GM23338 (cell line): ENCODE results near the gene LMAN2L. TPM values are rescaled to one million over a fixed set of nuclear protein-coding genes. Genes with fewer than 3 reads are reported as not detected.

ENCODE experiments used
- ATAC-seq: fragments of 200-7000 bp; cut with Tn5 transposase; 3 replicates; pipeline ENCODE4 v1.9.1; 2020
- DNase-seq: peaks from one replicate; pipeline ENCODE4 v3.0.0-alpha.2; 2015; ENCODE audit warnings: low spot score
- H2AFZ ChIP-seq: fragments of 200-600 bp; sonication (generic); 2 replicates; pipeline ENCODE4 v1.8.0; 2016; ENCODE audit warnings: antibody characterized with exemption, mild to moderate bottlenecking, moderate library complexity
- H3F3A ChIP-seq: fragments of 200-600 bp; sonication (generic); replicated peaks from 2 replicates; pipeline ENCODE4 v1.8.0; 2017; ENCODE audit warnings: antibody characterized with exemption, mixed run types, low read depth
- H3K27ac ChIP-seq: fragments of 200-600 bp; sonication (generic); 2 replicates; pipeline ENCODE4 v1.6.1; 2016; ENCODE audit warnings: low read depth
- H3K27me3 ChIP-seq: fragments of 200-600 bp; sonication (generic); 2 replicates; pipeline ENCODE4 v1.8.0; 2016; ENCODE audit warnings: mild to moderate bottlenecking, mixed run types, moderate library complexity; ENCODE audit not compliant: insufficient read depth
- H3K36me3 ChIP-seq: fragments of 200-600 bp; sonication (generic); 2 replicates; pipeline ENCODE4 v1.8.0; 2016; ENCODE audit warnings: mild to moderate bottlenecking; ENCODE audit not compliant: insufficient read depth
- H3K4me1 ChIP-seq: fragments of 200-600 bp; sonication (generic); 2 replicates; pipeline ENCODE4 v1.8.0; 2016; ENCODE audit warnings: mild to moderate bottlenecking, moderate library complexity; ENCODE audit not compliant: insufficient read depth
- H3K4me2 ChIP-seq: fragments of 200-600 bp; sonication (generic); 2 replicates; pipeline ENCODE4 v1.7.1; 2017; ENCODE audit warnings: mixed run types
- H3K4me3 ChIP-seq: fragments of 200-600 bp; sonication (generic); 2 replicates; pipeline ENCODE4 v1.6.1; 2016; ENCODE audit warnings: mixed run types
- H3K79me2 ChIP-seq: fragments of 200-600 bp; sonication (generic); replicated peaks from 2 replicates; pipeline ENCODE4 v1.8.0; 2017; ENCODE audit warnings: mild to moderate bottlenecking; ENCODE audit not compliant: insufficient read depth
- H3K9me2 ChIP-seq: fragments of 200-600 bp; sonication (generic); 2 replicates; pipeline ENCODE4 v1.8.0; 2017; ENCODE audit not compliant: insufficient read depth
- H4K20me1 ChIP-seq: fragments of 200-600 bp; sonication (generic); replicated peaks from 2 replicates; pipeline ENCODE4 v1.8.0; 2017; ENCODE audit warnings: mild to moderate bottlenecking; ENCODE audit not compliant: insufficient read depth
- H3K27ac Mint-ChIP-seq: 2 replicates; pipeline ENCODE4 v1.8.0; 2020; ENCODE audit warnings: inconsistent platforms, mild to moderate bottlenecking, moderate library complexity, mixed read lengths
- H3K27me3 Mint-ChIP-seq: 3 replicates; pipeline ENCODE4 v1.8.0; 2022; ENCODE audit warnings: low read depth, mild to moderate bottlenecking, moderate library complexity, mixed read lengths, inconsistent platforms; ENCODE audit not compliant: insufficient read depth, poor library complexity
- H3K36me3 Mint-ChIP-seq: 3 replicates; pipeline ENCODE4 v1.8.0; 2021; ENCODE audit warnings: low read depth, mild to moderate bottlenecking, inconsistent platforms, moderate library complexity, mixed read lengths
- H3K4me1 Mint-ChIP-seq: 3 replicates; pipeline ENCODE4 v1.8.0; 2020; ENCODE audit warnings: mild to moderate bottlenecking, inconsistent platforms, mixed read lengths
- H3K4me3 Mint-ChIP-seq: 3 replicates; pipeline ENCODE4 v1.8.0; 2021; ENCODE audit warnings: moderate library complexity, mild to moderate bottlenecking, inconsistent platforms, mixed read lengths
- H3K9me3 Mint-ChIP-seq: 3 replicates; pipeline ENCODE4 v1.8.0; 2020; ENCODE audit warnings: moderate library complexity, mild to moderate bottlenecking, inconsistent platforms, mixed read lengths
- CTCF ChIP-seq, 2 experiments: fragments of 200-600 bp in 1 of 2; sonication (generic) in 1 of 2; conservative IDR thresholded peaks; 2 replicates each; pipeline versions ENCODE4 v1.5.1 to v1.6.1; 2016 to 2017; ENCODE audit warnings: antibody characterized with exemption in 2 of 2, low read depth in 2 of 2, mild to moderate bottlenecking in 2 of 2, moderate library complexity in 1 of 2
- EZH2 ChIP-seq: fragments of 200-600 bp; sonication (generic); IDR thresholded peaks from one replicate; pipeline ENCODE4 v1.8.0; 2017; ENCODE audit warnings: antibody characterized with exemption, mild to moderate bottlenecking, low read depth; ENCODE audit not compliant: unreplicated experiment
- ZNF114 ChIP-seq: fragments of 250-450 bp; sonication (Bioruptor Pico); IDR thresholded peaks from 2 replicates; pipeline ENCODE4 v1.5.0; 2020; ENCODE audit warnings: mild to moderate bottlenecking, moderate library complexity
- ZNF331 ChIP-seq: fragments of 250-450 bp; sonication (Bioruptor Pico); IDR thresholded peaks from 2 replicates; pipeline ENCODE4 v1.5.0; 2020; ENCODE audit warnings: low read depth, mild to moderate bottlenecking, moderate library complexity
- ZNF462 ChIP-seq: fragments of 250-450 bp; sonication (Bioruptor Pico); IDR thresholded peaks from 2 replicates; pipeline ENCODE4 v1.5.0; 2020; ENCODE audit warnings: mild to moderate bottlenecking, moderate library complexity
- polyA plus RNA-seq: library from polyadenylated mRNA; unstranded; fragments of >200 nt; fragmentation: Nextera tagmentation; extraction: Ambion mirVana; gene quantifications from 2 replicates; pipeline ENCODE4 v1.2.1, GENCODE V29; 2016
- total RNA-seq: library from RNA; depleted of rRNA; stranded (reverse); fragments of >200 nt; shearing (Covaris generic); gene quantifications from 2 replicates; pipeline ENCODE4 v1.2.3, GENCODE V29; 2014
- TF ChIP-seq, protein P1 (sequence below): IDR thresholded peaks from one replicate; pipeline ENCODE4 v1.6.1; 2018; ENCODE audit warnings: antibody characterized with exemption; ENCODE audit not compliant: unreplicated experiment

The LMAN2L gene
- total and polyA plus RNA-seq, 2 experiments from 2014 or later = 11.8 to 15.8 TPM

- TF ChIP-seq, protein P1, sequence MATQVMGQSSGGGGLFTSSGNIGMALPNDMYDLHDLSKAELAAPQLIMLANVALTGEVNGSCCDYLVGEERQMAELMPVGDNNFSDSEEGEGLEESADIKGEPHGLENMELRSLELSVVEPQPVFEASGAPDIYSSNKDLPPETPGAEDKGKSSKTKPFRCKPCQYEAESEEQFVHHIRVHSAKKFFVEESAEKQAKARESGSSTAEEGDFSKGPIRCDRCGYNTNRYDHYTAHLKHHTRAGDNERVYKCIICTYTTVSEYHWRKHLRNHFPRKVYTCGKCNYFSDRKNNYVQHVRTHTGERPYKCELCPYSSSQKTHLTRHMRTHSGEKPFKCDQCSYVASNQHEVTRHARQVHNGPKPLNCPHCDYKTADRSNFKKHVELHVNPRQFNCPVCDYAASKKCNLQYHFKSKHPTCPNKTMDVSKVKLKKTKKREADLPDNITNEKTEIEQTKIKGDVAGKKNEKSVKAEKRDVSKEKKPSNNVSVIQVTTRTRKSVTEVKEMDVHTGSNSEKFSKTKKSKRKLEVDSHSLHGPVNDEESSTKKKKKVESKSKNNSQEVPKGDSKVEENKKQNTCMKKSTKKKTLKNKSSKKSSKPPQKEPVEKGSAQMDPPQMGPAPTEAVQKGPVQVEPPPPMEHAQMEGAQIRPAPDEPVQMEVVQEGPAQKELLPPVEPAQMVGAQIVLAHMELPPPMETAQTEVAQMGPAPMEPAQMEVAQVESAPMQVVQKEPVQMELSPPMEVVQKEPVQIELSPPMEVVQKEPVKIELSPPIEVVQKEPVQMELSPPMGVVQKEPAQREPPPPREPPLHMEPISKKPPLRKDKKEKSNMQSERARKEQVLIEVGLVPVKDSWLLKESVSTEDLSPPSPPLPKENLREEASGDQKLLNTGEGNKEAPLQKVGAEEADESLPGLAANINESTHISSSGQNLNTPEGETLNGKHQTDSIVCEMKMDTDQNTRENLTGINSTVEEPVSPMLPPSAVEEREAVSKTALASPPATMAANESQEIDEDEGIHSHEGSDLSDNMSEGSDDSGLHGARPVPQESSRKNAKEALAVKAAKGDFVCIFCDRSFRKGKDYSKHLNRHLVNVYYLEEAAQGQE = no peak
- TF ChIP-seq ZNF114 = no peak
Measured at GRCh38 chr2:96694279-96694678, 45.6 kb downstream of the LMAN2L start (continued).

DNA sequence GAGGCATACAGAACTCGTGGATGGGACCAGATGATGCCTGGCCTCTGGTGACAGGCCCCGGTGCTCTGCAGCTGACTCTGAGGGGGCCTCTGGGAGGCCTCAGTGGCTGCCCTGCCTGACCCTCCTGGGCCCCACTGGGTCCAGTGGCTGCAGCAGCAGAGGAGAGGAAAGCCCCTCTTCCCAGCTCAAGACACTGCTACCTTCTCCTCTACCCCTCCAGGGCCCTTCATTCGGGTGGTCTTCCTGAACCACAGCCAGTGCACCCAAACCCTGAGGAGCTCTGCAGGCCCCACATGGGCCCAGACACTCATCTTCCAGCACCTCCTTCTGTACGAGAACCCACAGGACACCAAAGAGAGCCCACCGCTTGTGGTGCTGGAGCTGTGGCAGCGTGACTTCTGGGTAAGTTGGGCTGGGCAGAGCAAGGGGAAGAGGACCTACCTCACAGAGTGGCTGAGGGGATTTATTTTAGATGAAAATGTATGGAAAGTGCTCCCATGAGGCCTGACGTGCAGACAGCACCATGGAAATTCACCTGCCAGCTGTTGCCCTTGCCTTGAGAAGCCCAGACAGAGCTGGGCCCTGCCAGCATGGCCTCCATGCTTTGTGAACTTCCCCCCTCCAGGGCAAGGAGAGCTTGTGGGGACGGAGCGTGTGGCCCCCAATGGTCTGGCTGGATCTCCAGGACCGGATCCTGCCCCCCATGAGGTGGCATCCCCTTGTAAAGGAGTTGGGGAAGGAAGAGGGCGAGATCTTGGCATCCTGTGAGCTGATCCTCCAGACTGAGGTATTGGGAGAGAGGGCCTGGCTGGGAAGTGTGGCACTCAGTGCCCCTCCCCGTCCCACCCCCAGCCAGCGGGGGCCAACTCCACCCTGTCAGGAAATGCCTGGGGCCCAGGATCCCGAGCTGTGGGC, 46.3 kb downstream of the LMAN2L start:
- Mint-ChIP-seq H3K27me3 (peaks cover 12% of the 10 kb centered on the region), H3K4me1 (no peaks in the 10 kb centered on the region), H3K36me3 (peaks cover 4% of the 10 kb centered on the region; the same call in 1 of the 3 replicates), H3K4me3 (no peak overlapping the region), H3K27ac (no peak overlapping the region), H3K9me3 (no peaks in the 10 kb centered on the region)
- no peaks in the 10 kb centered on the region for H3K27me3 ChIP-seq
- H3K4me2 ChIP-seq = no peak overlapping the region
- DNase-seq (no peak), ATAC-seq (no peak)
- H3F3A ChIP-seq = no peaks in the 10 kb centered on the region
- no peak overlapping the region for H2AFZ ChIP-seq
- H3K9me2 ChIP-seq = no peaks in the 10 kb centered on the region
- H3K27ac ChIP-seq = no peak overlapping the region
- no peaks in the 10 kb centered on the region for H3K4me1 ChIP-seq
- no peaks in the 10 kb centered on the region for H3K79me2 ChIP-seq
- no peaks in the 10 kb centered on the region for H4K20me1 ChIP-seq
- no peak overlapping the region for H3K4me3 ChIP-seq
- no peaks in the 10 kb centered on the region for H3K36me3 ChIP-seq
- TF ChIP-seq ZNF114 = no peak
- TF ChIP-seq CTCF (conservative IDR thresholded peaks at IDR 0.05; ENCODE audit: low read depth in 2 of 2) = no peak
- no peak for TF ChIP-seq EZH2
- TF ChIP-seq, protein P1 = no peak
- TF ChIP-seq ZNF331 = no peak
- TF ChIP-seq ZNF462 (CRISPR knock-in tag) = no peak
